HUES48 (cell line): ENCODE measurements around the gene ZNF532.

Experiments
- H3K27ac ChIP-seq: one replicate; pipeline ENCODE4 v1.7.0; 2013; ENCODE audit warnings: low read depth, low read length, inconsistent platforms
- H3K27me3 ChIP-seq: 2 replicates; pipeline ENCODE4 v1.6.1; 2013; ENCODE audit warnings: mild to moderate bottlenecking, low read length; ENCODE audit not compliant: control insufficient read depth, insufficient read depth
- H3K36me3 ChIP-seq: 2 replicates; pipeline ENCODE4 v1.6.1; 2013; ENCODE audit warnings: low read length; ENCODE audit not compliant: control insufficient read depth, insufficient read depth
- H3K4me1 ChIP-seq: 2 replicates; pipeline ENCODE4 v1.6.1; 2013; ENCODE audit warnings: mild to moderate bottlenecking, low read length; ENCODE audit not compliant: control insufficient read depth, insufficient read depth
- H3K4me3 ChIP-seq: 2 replicates; pipeline ENCODE4 v1.5.1; 2013; ENCODE audit warnings: mild to moderate bottlenecking, low read depth, low read length
- H3K9ac ChIP-seq: 2 replicates; pipeline ENCODE4 v1.6.1; 2013; ENCODE audit warnings: mild to moderate bottlenecking, low read depth, low read length, moderate library complexity
- H3K9me3 ChIP-seq: 2 replicates; pipeline ENCODE4 v1.6.1; 2013; ENCODE audit warnings: low read length; ENCODE audit not compliant: control insufficient read depth, insufficient read depth

ZNF532 gene

GRCh38 chr18:58861861-58862301 lies 2.8 kb upstream of the ZNF532 start:
- Histone ChIP-seq H3K4me1 (peaks cover 66% of the 10 kb centered on the region), H3K36me3 (peaks cover 23% of the 10 kb centered on the region), H3K27ac (peak overlapping the region; percentile 95), H3K9ac (peak overlapping the region; percentile 97), H3K4me3 (peak overlapping the region; percentile 78), H3K9me3 (no peaks in the 10 kb centered on the region), H3K27me3 (no peaks in the 10 kb centered on the region)

DNA sequence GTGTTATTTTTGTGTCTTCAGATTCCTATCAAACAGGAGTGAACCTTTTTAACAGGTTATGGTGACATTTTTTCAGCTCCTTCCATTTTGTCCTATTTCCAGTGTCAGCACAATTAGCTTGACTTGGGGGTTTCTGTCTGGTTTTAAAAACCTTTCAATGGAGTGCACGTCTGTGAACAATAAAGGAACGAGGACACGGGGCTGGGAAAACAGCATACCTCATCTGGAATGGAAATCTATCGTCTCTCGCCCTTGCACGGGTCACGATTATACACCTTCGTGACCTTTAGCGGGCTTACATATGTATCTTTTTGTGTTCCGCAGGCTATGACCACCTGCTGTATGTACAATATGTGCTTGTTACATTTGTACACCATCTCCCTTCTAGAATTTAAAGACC lies 2.3 kb upstream of the ZNF532 start:
- Histone ChIP-seq H3K9ac (peak overlapping the region; percentile 97), H3K4me1 (peaks cover 71% of the 10 kb centered on the region)

DNA sequence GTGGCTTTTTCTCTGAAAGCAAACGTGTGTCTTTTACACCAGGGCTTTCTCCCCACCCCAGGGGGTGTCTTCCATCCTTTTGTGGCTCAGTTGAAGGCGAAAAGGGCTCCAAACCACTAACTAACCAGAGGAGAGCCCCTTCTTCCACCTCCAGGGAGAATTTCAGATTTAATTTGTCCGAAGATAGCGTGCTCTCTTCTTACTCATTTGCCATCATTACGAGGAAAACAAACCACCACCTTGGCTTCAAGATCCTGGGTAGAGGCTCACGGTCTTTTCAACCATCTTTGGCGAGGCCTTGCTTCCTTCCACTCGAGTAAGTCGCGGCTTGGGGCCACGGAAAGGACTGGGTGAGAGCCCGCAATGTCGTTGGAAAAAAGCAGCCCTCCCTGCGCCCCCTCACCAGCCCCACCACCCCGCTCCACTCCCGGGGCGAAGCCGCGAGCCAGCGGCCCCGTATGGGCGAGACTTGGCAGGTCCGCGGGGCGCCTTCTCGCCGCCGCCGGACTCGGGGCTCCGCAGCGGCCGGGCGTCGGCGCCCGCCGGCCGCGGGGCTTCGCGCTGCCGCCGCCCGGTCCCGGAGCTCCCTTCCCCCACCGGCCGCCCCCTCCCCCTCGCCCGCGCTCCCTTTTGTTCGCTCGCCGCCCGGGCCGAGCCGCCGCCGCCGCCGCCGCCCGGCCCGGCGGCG lies 1.7 kb upstream of the ZNF532 start:
- no peaks in the 10 kb centered on the region for H3K27me3 ChIP-seq

More for the DNA sequence above, 2.3 kb upstream of the ZNF532 start:
- Histone ChIP-seq H3K4me3 (peak overlapping the region; percentile 78), H3K36me3 (peaks cover 28% of the 10 kb centered on the region), H3K9me3 (no peaks in the 10 kb centered on the region), H3K27ac (peak overlapping the region; percentile 95), H3K27me3 (no peaks in the 10 kb centered on the region)

GRCh38 chr18:58863539-58864145 lies 1.0 kb upstream of the ZNF532 start:
- Histone ChIP-seq H3K4me1 (peaks cover 77% of the 10 kb centered on the region), H3K4me3 (peak overlapping the region; percentile 60)

More for the DNA sequence above, 1.7 kb upstream of the ZNF532 start:
- Histone ChIP-seq H3K4me1 (peaks cover 77% of the 10 kb centered on the region), H3K4me3 (peak overlapping the region; percentile 78), H3K9ac (peak overlapping the region; percentile 97), H3K36me3 (peaks cover 34% of the 10 kb centered on the region), H3K9me3 (peaks cover under 1% of the 10 kb centered on the region; the same call in 1 of the 2 replicates), H3K27ac (peak overlapping the region; percentile 95)

GRCh38 chr18:58865033-58865590 lies 435 bp downstream of the ZNF532 start:
- Histone ChIP-seq H3K36me3 (peaks cover 54% of the 10 kb centered on the region), H3K27ac (peak overlapping the region; percentile 94), H3K27me3 (no peaks in the 10 kb centered on the region), H3K9ac (peak overlapping the region; percentile 72), H3K4me1 (peaks cover 70% of the 10 kb centered on the region), H3K9me3 (peaks cover 5% of the 10 kb centered on the region), H3K4me3 (peak overlapping the region; percentile 60)

More at GRCh38 chr18:58863539-58864145, 1.0 kb upstream of the ZNF532 start:
- peaks cover 41% of the 10 kb centered on the region for H3K36me3 ChIP-seq
- H3K9me3 ChIP-seq: peaks cover 5% of the 10 kb centered on the region
- H3K9ac ChIP-seq: peak overlapping the region; percentile 88; the same call in 1 of the 2 replicates
- no peaks in the 10 kb centered on the region for H3K27me3 ChIP-seq
- peak overlapping the region; percentile 94 for H3K27ac ChIP-seq

- Histone ChIP-seq H3K27ac (peak overlapping the region; percentile 94), H3K27me3 (no peaks in the 10 kb centered on the region), H3K4me1 (peaks cover 70% of the 10 kb centered on the region), H3K4me3 (peak overlapping the region; percentile 60), H3K9me3 (peaks cover 5% of the 10 kb centered on the region), H3K36me3 (peaks cover 60% of the 10 kb centered on the region), H3K9ac (peak overlapping the region; percentile 72; the same call in 1 of the 2 replicates)
Observed at GRCh38 chr18:58865701-58866065, 1.0 kb downstream of the ZNF532 start.

GRCh38 chr18:58866066-58866772 lies 1.5 kb downstream of the ZNF532 start:
- peaks cover 5% of the 10 kb centered on the region for H3K9me3 ChIP-seq
- H3K36me3 ChIP-seq: peaks cover 65% of the 10 kb centered on the region
- peaks cover 65% of the 10 kb centered on the region for H3K4me1 ChIP-seq
- peak overlapping the region; percentile 94 for H3K27ac ChIP-seq
- H3K4me3 ChIP-seq: peak overlapping the region; percentile 60
- H3K27me3 ChIP-seq: no peaks in the 10 kb centered on the region
- peak overlapping the region; percentile 72 for H3K9ac ChIP-seq

GRCh38 chr18:58866773-58867150 lies 2.1 kb downstream of the ZNF532 start:
- Histone ChIP-seq H3K36me3 (peaks cover 70% of the 10 kb centered on the region), H3K9ac (peak overlapping the region; percentile 72), H3K4me1 (peaks cover 60% of the 10 kb centered on the region), H3K27ac (peak overlapping the region; percentile 94), H3K4me3 (peak overlapping the region; percentile 60), H3K9me3 (peaks cover 5% of the 10 kb centered on the region), H3K27me3 (no peaks in the 10 kb centered on the region)

GRCh38 chr18:58867281-58867961 lies 2.7 kb downstream of the ZNF532 start:
- Histone ChIP-seq H3K9me3 (peaks cover 5% of the 10 kb centered on the region), H3K27me3 (no peaks in the 10 kb centered on the region), H3K27ac (peak overlapping the region; percentile 94), H3K4me3 (peak overlapping the region; percentile 60), H3K9ac (0 out of 2 replicates have a peak overlapping the region, but pooled peaks have one; percentile 12), H3K4me1 (peaks cover 53% of the 10 kb centered on the region), H3K36me3 (peaks cover 77% of the 10 kb centered on the region)

- peaks cover 87% of the 10 kb centered on the region for H3K36me3 ChIP-seq
Observed at GRCh38 chr18:58868440-58868839, 3.8 kb downstream of the ZNF532 start.

More at GRCh38 chr18:58868440-58868839, 3.8 kb downstream of the ZNF532 start:
- Histone ChIP-seq H3K4me3 (no peak overlapping the region), H3K27me3 (no peaks in the 10 kb centered on the region), H3K9ac (no peak overlapping the region), H3K27ac (no peak overlapping the region), H3K9me3 (peaks cover 5% of the 10 kb centered on the region), H3K4me1 (peaks cover 51% of the 10 kb centered on the region)
